Activated CD4-positive, CD25-positive, alpha-beta regulatory T cell (primary cell): ENCODE measurements around the gene LEMD2.
"Not testable (repeated sequence)": the region's sequence is repeated elsewhere in the genome, so short reads cannot be mapped to it uniquely, and the experiment has no call there.

Source experiments
- DNase-seq, 4 experiments: peaks; one replicate each; lab custom pipeline; 2025; lab: John Stamatoyannopoulos, UW

LEMD2 gene

DNA sequence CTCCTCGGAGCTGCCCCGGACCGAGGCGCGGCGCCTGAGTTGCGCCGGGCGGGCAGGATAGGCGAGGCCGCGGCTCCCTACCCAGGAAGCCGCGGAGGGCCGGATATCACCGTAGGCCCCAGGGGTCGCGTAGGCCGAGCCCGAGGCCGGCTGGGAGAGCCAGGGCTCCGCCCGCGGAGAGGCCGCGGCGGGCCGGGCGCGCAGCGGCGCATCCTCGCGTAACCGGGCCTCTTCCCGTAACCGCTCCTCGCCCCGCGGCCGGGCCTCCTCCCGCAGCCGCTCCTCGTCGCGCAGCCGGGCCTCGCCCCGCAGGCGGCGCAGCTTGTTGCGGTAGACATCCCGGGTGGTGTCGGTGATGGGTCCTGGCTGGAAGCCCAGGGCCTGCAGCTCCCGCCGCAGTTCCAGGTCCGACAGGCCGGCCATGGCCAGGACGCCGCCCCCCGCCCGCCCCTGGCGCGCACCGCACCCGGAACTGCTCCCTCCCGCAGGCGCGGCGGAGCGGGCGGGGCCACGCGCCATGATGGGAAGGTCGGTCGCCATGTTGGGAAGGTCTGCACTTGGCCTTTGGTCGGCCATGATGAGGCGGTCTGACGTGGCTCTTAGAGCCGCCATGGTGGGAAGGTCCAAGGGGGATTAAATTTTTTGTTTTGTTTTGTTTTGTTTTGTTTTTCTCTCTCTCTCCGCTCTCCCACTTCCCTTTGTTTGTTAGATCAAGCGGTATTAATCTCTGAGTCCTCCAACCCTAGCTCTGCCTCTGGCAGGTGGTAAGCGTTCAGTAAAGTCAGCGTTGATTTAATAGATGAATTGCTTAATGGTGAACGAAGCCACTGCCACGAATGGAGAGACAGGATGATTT lies at the start of gene LEMD2:
Gene LEMD2 (minus strand): TSS at position 437 of the 856 bp plus-strand sequence. CDS start 14 bp downstream, at position 423.
- DNase-seq = peak; percentile 77 to 87 (median 84)

DNA sequence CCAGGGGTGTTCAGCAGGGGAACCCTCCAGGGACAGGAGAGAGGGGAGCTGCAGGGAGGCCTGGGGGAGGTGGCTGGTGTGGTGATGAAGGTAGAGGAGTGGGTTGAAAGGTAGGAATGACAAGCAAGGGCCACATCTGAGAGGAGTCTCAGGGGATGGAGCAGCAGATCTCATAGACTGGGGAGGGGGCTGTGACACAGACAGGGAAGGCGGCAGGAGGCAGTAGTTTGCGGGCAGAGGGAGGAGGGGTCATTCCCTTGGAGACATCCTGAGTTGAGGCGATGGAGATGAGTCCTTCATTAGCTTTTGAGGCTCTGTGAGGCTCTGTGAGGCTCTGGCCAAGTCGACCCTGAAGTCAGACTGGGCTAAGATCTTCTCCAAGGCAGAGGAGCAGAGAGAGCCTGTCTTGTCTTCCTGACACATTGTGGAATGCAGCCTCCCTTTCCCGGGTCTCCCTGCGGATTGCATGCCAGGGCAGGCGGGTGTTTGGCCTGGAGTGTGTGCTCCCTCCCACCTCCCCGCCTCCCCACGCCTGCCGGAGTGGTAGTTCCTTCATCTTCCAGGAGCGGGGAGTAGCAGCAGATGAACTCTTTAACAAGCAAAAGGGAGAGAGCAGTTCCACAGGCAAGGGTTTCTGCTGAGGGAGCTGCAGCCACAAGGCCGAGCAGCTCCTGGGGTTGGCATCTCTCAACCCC lies 49.2 kb upstream of the LEMD2 start:
- DNase-seq = no peak

DNA sequence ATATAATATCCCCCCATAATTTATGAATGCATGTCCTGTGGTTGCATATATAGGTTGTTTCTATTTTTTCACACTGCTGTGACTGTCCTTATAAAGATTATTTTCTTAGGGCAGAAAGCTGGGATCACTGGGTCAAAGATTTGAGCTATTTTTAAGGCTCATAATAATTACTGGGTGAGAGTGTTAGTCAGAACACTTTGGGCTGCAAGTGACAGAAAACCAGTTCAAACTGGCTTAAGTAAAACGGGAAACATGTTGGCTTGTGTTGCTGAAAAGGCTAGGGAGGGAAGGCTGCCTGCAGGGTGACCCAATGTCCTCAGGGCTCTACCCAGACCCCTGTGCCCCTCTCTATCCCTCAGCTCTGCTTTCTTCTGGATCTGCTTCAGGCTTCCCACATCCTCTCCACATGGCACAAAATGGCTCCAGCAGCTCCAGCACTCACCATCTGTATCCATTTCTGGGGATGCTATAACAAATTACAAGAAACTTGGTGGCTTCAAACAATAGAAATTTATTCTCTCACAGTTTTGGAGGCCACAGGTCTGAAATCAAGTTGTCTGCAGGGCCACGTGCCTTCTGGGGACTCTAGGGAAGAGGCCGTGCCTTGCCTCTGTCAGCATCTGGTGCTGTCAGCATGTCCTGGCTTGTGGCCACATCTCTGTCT lies 48.0 kb upstream of the LEMD2 start:
- no peak for DNase-seq

DNA sequence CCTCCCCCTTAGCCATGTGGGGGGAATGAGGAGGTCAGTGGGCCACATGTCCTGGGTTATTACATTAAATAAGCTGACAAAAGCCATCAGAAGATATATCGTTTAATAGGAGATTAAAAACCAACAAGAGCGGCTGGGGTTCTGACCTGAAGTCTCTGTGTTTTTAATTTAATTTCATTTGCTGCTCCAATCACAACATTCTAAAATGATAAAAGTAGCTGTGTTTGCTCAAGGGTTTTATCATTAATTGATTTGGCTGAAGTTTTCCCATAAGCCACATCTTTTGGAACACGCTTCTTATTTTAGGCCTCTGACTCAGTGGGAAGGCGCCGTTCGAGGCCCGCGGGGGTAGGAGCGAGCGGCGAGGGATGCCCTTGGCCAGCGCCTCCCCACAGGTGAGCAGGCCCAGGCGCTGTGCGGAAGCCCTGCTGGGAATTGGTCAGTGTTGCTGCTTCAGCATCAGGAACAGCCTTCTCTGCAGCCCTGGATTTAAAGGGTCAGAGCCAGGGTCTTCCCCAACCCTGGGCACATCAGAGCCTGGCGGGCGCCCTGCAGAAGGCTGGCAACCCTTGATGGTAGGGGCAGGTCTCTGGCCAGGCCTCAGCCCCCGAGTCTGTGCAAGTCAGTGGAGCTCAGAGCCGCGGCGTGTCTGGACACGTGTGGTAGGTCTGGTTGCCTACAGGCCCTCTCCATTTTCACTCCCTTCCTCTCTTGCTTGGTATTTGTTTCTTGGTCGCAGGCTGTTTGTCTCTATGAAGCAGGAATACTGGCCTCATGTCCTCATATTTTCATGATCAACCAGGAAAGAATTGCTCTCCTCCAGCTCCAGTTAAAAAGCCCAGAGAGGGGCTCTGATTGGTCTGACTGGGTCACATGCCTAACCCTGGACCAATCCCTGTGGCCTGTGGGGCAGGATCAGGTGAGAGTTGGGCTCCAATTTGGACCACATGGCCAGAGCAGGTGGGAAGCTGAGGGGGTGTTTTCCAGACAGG lies 45.8 kb upstream of the LEMD2 start:
- DNase-seq = no peak

DNA sequence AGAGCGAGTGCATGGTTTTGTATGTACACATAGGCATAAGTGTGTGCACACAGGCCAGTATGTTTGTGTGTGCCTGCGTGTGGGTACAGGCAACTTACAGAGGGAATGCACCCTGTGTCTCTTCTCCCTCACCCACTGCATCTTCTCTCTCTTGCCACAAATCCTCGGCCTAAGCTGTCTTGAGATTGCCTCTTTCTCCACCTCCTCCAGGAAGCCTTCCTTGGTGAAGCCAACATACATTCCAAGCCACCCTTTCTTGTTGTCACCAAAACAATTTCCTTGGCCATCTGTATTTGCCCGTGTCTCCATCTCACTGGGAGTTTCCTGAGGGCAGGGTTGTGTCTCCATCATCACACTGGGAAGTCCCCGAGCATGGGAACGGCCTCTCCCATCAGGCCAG lies 44.7 kb upstream of the LEMD2 start:
- DNase-seq = no peak

DNA sequence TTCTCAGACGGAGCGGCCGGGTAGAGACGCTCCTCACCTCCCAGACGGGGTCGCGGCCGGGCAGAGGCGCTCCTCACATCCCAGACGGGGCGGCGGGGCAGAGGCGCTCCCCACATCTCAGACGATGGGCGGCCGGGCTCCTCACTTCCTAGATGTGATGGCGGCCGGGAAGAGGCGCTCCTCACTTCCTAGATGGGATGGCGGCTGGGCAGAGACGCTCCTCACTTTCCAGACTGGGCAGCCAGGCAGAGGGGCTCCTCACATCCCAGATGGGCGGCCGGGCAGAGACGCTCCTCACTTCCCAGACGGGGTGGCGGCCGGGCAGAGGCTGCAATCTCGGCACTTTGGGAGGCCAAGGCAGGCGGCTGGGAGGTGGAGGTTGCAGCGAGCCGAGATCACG lies 43.9 kb upstream of the LEMD2 start:
- DNase-seq = not testable (repeated sequence)

DNA sequence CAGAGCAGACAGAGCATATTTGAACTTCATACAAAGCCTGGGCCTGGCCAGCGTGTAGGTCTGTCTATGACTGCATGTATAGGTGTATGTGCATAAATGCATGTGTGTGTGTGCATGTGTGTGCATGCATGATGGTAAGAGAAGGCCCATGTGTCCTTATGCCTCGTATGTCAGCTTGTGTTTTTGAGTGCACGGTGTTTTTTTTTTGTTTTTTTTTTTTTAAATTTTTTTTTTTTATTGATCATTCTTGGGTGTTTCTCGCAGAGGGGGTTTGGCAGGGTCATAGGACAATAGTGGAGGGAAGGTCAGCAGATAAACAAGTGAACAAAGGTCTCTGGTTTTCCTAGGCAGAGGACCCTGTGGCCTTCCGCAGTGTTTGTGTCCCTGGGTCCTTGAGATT lies 42.8 kb upstream of the LEMD2 start:
- not testable (repeated sequence) for DNase-seq

DNA sequence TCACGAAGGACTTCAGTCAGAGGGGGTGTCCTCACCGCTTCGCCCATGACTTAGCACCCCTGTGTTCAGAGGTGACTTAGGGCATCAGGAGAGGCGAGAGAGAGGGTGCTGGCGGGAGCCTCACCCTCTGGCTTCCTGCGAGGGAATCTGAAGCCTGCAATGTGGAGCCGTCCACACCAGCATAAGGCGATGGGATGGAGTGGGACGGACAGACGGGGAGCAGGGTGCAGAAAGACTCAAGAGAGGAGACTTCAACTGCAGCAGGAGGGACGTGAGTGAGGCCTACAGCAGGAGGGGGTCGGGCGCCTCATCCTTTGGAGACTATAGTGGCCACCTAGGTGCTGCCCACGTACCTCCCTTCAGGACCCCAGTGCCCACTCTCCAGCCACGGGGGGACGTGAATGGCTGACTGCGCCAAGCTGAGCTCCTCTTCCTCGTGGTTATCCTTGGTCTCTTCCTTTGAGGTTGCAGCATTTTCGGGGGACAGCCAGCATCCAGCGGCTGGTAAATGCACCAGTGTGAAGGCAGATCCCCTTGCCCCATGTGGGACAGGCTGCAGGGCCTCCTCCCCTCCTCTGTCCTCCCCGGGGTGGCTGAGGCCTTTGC lies 41.8 kb upstream of the LEMD2 start:
- no peak for DNase-seq

DNA sequence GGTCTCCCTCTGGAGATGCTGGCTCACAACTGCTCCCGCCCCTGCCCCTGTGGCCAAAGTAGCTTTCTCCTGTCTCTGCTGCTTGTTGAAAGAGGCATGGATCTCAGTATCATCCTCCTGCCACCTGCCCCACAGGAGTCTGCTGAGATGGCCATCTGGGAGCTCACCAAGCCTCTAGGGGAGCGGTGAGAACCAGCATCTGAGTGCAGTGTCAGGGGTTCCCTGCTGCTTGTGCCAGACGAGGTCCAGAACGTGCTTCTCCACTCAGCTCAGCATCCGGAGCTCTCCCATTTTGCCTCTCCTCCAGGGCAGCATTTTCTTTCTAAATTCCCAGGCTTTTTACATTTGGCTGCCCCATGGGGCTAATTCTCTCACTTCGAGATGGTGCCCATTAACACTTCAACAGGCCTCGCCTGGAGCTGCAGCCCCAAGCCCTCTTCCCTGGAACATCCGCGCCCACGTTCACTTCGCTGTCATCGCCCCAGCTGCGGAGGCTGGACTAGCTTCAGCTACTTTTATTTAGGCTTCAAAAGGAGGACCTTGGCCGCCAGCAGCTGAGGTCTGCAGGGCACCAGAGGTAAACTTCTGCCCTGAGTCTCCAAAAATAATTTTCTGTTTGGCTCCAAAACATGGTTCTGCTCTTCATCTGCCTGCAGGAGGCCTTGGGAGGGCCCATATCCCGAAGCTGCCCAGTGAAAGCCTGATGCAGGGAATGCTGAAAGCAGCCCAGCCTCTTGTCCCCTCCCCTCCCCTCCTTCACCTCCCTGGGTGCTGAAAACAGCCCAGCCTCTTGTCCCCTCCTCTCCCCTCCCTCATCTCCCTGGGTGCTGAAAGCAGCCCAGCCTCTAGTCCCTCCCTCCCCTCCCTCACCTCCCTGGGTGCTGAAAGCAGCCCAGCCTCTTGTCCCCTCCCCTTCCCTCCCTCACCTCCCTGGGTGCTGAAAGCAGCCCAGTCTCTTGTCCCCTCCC lies 40.1 kb upstream of the LEMD2 start:
- no peak for DNase-seq

DNA sequence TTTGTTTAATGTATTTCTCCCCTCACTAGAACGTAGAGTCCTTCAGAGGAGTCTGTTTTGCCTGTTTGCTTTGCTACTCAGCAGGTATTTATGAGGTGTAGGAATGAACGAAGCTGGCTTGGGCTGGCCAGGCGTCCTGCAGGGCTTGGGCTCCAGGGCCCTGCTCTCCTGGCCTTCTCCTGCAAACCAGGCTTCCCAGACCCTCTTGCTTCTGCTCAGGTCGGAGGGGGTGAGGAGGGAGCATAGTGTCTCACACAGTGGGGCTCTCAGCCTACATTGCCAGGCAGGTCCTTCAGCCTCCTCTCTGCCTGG lies 39.5 kb upstream of the LEMD2 start:
- no peak for DNase-seq

DNA sequence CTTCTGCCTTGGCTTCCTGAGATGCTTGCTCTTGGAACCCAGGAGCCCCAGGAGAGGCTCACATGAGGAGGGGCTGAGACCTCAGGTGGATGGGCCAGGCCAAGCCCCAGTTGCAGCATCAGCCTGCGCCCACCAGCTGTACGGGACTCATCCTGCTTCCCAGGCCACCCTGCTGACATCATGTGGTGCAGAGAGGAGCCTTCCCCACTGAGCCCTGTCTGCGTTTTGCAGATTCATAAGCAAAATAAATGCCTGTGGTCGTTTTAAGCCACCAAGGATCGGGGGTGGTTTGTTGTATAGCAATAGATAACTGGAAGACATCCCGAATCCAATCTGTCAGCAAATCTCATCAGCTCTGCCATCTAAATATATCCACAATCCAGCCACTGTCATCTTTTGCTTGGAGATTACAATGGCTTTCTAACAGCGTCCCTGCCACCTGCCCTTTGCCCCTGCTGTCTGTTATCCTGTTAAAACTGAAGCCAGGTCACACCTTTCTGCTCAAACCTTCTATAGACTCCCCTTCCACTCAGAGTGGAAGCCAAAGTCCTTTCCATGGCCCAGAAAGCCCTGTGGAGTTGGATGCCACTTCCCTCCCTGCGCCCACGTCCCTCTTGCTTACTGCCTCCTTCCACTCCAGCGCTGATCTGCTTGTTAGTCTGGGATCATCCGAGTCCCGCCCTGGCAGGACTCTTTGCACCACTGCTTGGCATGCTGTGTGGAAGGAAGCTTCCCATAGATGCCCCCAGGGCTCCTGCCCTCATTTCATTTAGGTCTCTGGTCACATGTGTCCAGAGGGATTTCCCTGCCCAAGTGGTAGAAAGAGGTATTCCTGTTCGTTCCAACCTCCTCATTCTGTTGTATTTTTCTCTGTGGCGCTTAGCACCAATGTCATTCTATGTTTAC lies 38.9 kb upstream of the LEMD2 start:
- DNase-seq = no peak

DNA sequence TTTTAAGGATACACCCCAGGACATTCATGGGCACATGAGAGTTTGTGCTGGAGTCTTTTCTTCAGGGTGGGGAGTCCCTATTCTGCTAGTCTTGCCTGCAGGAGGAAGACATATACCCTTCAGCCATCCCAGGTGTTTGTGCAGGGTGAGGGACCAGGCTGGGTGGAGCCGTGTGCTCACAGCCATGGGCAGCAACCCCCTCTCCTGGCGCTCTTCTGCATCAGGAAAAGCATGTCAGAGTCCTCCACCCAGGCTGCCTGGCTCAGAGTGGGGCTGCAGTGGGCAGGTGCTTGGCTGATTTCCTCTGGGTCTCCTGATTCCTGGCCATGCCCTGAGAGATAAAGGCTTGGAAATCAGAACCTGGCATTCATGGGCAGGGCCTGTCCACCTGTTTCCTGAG lies 37.6 kb upstream of the LEMD2 start:
- no peak for DNase-seq

DNA sequence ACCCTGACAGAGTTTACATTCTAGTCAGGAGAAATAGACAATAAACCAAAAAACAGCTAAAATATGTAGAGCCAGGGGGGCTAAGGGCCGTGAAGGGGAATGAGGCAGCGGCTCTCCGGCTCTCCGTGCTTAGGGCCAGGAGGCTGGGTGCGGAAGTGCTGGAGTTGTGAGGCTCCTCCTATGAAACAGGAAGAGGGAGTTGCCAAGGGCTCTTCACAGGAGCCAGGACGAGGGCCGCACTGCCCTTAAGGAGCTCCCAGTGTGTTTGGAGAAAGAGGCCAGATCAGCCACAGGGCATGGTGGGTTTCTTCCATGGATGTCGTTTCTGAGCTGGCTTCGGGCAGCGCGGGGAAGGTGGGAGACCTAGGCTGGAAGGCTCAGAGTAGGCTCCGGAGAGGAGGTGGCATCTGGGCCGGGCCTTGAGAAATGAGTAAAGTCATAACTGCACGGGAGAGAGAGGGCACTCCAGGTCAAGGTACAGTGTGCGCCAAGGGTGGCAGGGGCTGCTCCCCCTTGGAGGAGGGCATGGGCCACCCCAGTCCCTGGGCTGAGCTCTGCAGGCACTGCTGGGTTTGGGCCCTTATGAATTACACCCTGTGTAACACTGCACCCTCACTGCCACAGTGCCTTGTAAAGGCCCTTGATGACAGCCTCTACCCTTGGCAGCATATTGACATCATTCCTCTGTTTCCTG lies 35.7 kb upstream of the LEMD2 start:
- DNase-seq = no peak

DNA sequence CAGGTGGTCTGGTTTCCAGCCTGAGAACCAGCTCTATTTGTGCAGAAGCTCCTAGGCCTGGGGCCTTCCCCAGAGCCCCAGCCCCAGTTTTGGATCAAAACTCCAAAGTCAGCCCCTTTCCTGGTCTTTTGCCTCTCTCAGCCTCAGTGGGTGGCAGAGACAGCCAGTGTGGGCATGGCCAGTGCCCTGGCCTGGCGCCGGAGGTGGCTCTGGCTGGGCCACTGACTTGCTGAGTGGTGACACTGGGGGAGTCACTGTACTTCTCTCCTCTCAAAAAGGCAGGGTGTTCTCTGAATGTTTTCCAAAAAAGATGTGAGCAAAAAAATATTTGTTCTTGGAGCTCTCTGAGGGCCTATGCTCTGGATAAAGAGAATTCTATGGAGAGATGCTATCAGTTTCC lies 34.9 kb upstream of the LEMD2 start:
- DNase-seq = no peak

DNA sequence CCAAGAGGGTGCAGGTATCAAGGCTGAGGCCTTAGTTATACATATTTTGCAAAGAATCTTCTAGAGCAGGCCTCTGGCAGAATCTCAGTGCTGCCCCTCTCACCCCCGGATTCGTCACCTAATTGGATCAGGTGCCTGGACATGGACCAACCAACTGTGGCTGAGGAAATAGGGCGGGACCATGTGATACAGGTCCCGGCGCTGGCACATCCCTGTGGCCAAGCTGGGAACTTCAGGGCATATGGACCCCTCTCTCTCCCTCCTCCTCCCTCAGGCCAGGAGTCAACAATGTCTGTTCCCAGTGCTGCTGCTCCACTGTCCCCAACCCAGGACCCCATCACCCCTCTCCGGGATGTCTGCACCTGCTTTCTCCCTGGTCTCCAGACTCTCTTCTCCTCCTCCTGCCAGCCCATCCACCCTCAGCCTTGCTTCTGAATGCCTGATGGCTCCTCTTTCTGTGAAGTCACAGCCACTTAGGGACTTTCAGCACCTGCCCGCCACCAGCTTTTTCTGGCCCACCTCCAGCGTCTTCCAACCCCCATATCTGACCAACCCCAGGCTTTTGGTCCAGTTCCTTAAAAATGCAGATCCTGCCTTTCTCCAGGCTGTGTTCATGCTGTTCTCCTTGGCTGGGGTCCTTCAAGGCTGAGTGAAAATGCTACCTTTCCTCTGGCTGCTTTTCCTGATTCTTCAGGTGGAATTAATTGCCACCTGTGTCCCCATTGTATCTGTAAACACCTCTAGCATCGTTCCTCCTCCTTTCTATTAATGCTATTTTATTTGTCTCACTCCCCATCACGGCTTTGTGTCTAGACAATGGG lies 33.9 kb upstream of the LEMD2 start:
- no peak for DNase-seq

DNA sequence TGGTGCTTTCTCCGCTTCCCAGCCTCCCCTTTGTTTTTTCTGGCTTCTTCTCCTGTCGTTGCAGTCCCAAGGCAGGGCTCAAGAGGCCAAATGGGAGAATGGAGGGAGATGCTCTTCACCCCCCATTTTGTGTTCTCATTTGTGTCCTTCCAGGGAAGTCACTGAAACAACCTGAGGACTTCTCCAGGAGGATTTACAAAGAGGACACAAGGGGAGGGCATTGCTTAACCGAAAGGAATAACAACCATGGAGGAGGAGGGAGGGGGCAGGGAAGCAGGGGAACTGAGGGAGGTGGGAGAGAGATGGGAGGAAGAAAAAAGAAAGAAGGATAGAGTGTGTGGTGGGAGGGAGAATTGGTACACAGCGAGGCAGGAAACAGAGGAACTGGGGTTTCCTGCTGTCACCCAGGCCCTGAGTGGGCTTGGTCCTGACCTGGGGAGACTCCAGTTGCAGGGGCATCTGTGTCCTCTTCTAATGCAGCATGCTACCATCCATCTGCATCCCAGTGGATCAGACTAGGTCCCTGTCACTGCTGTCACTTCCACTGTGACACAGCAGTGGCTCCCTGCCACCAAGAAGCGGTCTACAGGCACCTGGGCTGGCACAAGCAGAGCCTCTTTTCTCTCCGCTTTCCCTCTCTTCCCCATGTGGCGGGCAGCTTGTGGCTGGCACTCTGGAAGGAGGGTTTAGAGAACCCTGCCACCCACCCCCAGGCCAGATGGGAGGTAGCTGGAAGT lies 32.0 kb upstream of the LEMD2 start:
- no peak for DNase-seq

DNA sequence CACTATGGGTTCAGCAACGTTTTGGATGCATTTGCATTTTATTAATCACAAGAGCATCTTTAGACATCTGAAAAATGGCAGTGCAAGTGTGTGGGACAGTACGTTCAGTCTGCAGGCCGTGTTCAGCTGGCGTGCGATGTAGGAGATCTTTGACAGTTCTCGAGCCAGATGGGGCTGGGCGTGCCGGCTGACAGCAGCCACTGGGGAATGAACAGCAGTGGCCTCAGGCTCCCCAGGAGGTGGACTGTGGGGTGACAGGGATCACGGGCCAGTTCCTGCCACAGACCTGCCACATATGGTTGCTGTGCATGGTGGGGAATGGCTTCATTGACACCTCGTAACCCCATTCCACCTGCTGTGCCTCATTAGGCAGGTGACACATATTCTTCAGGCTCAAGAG lies 31.3 kb upstream of the LEMD2 start:
- DNase-seq = no peak
